NCI-H1417 treated with DMSO at 0.1 percent for 48 hours (cell line): ENCODE measurements around the gene INPP5A.
"Not testable (repeated sequence)": the region's sequence is repeated elsewhere in the genome, so short reads cannot be mapped to it uniquely, and the experiment has no call there.

Experiments used
- DNase-seq: peaks from one replicate; lab custom pipeline; 2025; lab: John Stamatoyannopoulos, UW

INPP5A gene

GRCh38 chr10:132743196-132743924, 205.8 kb downstream of the INPP5A start:
- not testable (repeated sequence) for DNase-seq

- DNase-seq = no peak
Measured at GRCh38 chr10:132743925-132744490, 206.4 kb downstream of the INPP5A start.

- no peak for DNase-seq
Measured at GRCh38 chr10:132744839-132745238, 207.3 kb downstream of the INPP5A start.

GRCh38 chr10:132745511-132745910, 207.9 kb downstream of the INPP5A start:
- no peak for DNase-seq

- no peak for DNase-seq
Measured at GRCh38 chr10:132745971-132746370, 208.4 kb downstream of the INPP5A start.

- no peak for DNase-seq
Measured at GRCh38 chr10:132746386-132746785, 208.8 kb downstream of the INPP5A start.

GRCh38 chr10:132746801-132747625, 209.4 kb downstream of the INPP5A start:
- DNase-seq = no peak

GRCh38 chr10:132748135-132748534, 210.5 kb downstream of the INPP5A start:
- DNase-seq = no peak

- DNase-seq = no peak
Measured at GRCh38 chr10:132748545-132749370, 211.2 kb downstream of the INPP5A start.

GRCh38 chr10:132749371-132749795, 211.8 kb downstream of the INPP5A start:
- DNase-seq = no peak

GRCh38 chr10:132750936-132751335, 213.3 kb downstream of the INPP5A start:
- DNase-seq = no peak

- no peak for DNase-seq
Measured at GRCh38 chr10:132752378-132752777, 214.8 kb downstream of the INPP5A start.

GRCh38 chr10:132752961-132753360, 215.4 kb downstream of the INPP5A start:
- DNase-seq = no peak

- DNase-seq = no peak
Measured at GRCh38 chr10:132753596-132753995, 216.0 kb downstream of the INPP5A start.

GRCh38 chr10:132754071-132754470, 216.5 kb downstream of the INPP5A start:
- DNase-seq = no peak

- DNase-seq = no peak
Measured at GRCh38 chr10:132755166-132755711, 217.7 kb downstream of the INPP5A start.

GRCh38 chr10:132756591-132756990, 219.0 kb downstream of the INPP5A start:
- no peak for DNase-seq

GRCh38 chr10:132757171-132757570, 219.6 kb downstream of the INPP5A start:
- no peak for DNase-seq

GRCh38 chr10:132758865-132759264, 221.3 kb downstream of the INPP5A start:
- DNase-seq = no peak

- DNase-seq = no peak
Measured at GRCh38 chr10:132761395-132762060, 223.9 kb downstream of the INPP5A start.

- DNase-seq = no peak
Measured at GRCh38 chr10:132762267-132762666, 224.7 kb downstream of the INPP5A start.
